GM12891 (cell line): ENCODE results near the gene L3MBTL1.

Experiments used
- PAX5 ChIP-seq: IDR thresholded peaks from 2 replicates; pipeline ENCODE4 v1.6.1; 2011; ENCODE audit warnings: low read length, moderate library complexity, mild to moderate bottlenecking; ENCODE audit not compliant: insufficient read depth, severe bottlenecking
- POLR2A ChIP-seq: IDR thresholded peaks from 2 replicates; pipeline ENCODE4 v1.6.1; 2011; ENCODE audit warnings: low read depth, low read length, control low read depth
- POLR2AphosphoS5 ChIP-seq: IDR thresholded peaks from 2 replicates; pipeline ENCODE4 v1.6.1; 2011; ENCODE audit warnings: low read depth, low read length, control low read depth
- POU2F2 ChIP-seq: IDR thresholded peaks from 2 replicates; pipeline ENCODE4 v1.6.1; 2011; ENCODE audit warnings: low read depth, mild to moderate bottlenecking, control low read depth, low read length, moderate library complexity
- SPI1 ChIP-seq: IDR thresholded peaks from 2 replicates; pipeline ENCODE4 v1.6.1; 2011; ENCODE audit warnings: low read depth, low read length, control low read depth
- TAF1 ChIP-seq: IDR thresholded peaks from 2 replicates; pipeline ENCODE4 v1.6.1; 2011; ENCODE audit warnings: low read depth, low read length, control low read depth

DNA sequence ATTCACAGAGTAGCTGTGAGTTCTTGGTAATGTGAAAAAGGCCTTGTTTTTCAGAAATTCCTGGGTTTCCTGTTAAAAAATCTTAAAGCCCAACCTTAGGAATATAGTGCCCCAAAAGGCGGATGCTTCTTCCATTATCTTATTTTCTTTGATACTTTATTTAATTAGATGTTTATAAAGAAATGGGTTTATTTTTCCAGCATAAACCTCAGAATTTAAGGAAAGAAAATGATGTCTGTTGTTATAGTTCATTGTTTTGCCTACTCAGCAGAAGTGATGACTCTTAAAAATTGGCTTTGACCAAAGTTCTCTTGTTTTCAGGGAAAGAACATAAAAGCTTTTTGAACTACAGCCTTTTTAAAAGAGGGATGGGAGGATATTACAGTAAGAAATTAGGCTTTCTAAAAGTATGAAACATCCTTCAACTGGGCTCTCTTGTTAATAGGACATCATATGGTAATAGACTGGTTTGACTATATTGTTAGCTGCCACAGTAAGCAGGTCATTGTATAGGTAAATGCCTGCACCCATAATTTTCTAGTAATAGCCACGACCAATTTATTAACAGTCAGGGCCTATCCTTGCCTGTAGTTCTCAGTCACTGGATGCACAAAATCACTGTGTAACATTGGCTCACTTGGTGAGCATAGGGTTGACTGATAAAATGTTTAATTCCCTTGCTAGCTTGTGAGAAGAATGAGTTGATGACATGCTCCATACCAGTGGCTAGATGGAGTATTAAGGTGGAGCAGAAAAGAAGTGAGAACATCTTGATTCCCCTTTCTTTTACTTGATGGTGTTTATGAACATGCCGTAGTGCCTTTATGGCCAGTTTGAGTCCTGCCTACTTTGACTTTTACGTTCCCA is 44.6 kb upstream of the L3MBTL1 start:
- TF ChIP-seq POLR2A (peak; percentile 78; the same call in 1 of the 2 replicates), POLR2AphosphoS5 (peak; percentile 90), TAF1 (no peak), SPI1 (no peak), POU2F2 (no peak), PAX5 (no peak)
